Hepatocyte (in vitro differentiated cells): ENCODE data around the gene RABIF.

Experiments
- EZH2 ChIP-seq: fragments of 200-600 bp; sonication (generic); IDR thresholded peaks from 2 replicates; pipeline ENCODE4 v1.6.1; 2016; ENCODE audit warnings: antibody characterized with exemption, mild to moderate bottlenecking, borderline replicate concordance
- TF ChIP-seq, protein P1 (sequence below): fragments of 200-600 bp; sonication (generic); IDR thresholded peaks from 2 replicates; pipeline ENCODE4 v1.5.1; 2016; ENCODE audit warnings: antibody characterized with exemption, mild to moderate bottlenecking; ENCODE audit not compliant: poor library complexity

DNA sequence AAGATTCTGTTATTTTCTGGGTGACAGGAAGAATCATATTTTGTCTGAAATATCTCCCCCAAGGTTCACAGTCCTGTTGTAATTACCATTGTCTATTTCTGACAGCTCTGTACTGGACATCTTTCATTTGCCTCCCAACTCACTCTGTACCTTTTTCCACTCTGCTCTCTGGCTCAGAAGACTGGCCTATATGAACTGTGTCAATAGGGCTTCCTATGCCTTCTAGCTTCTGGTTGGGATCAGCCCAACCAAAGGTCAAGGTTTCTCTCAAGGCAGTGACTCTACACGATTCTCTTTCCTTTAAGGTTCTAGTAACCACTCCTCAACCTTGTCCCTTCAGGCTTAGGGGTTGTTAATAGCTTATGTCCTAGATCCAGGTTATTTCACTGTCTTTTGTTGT lies 20.5 kb upstream of the RABIF start:
- TF ChIP-seq, protein P1, sequence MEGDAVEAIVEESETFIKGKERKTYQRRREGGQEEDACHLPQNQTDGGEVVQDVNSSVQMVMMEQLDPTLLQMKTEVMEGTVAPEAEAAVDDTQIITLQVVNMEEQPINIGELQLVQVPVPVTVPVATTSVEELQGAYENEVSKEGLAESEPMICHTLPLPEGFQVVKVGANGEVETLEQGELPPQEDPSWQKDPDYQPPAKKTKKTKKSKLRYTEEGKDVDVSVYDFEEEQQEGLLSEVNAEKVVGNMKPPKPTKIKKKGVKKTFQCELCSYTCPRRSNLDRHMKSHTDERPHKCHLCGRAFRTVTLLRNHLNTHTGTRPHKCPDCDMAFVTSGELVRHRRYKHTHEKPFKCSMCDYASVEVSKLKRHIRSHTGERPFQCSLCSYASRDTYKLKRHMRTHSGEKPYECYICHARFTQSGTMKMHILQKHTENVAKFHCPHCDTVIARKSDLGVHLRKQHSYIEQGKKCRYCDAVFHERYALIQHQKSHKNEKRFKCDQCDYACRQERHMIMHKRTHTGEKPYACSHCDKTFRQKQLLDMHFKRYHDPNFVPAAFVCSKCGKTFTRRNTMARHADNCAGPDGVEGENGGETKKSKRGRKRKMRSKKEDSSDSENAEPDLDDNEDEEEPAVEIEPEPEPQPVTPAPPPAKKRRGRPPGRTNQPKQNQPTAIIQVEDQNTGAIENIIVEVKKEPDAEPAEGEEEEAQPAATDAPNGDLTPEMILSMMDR, result no peak
- no peak for TF ChIP-seq EZH2
